KMS-11 (cell line): ENCODE results near the gene OR10H5.

ENCODE experiments used
- H2AFZ ChIP-seq: fragments of 200-600 bp; sonication (generic); 2 replicates; pipeline ENCODE4 v1.6.1; 2016; ENCODE audit warnings: antibody characterized with exemption, mixed run types, low read depth
- H3K27ac ChIP-seq: fragments of 200-600 bp; sonication (generic); 2 replicates; pipeline ENCODE4 v1.6.1; 2016; ENCODE audit warnings: mild to moderate bottlenecking, mixed run types
- H3K27me3 ChIP-seq: fragments of 200-600 bp; sonication (generic); 2 replicates; pipeline ENCODE4 v1.6.1; 2017; ENCODE audit warnings: mild to moderate bottlenecking, low read depth, mixed run types, moderate library complexity; ENCODE audit not compliant: insufficient read depth
- H3K36me3 ChIP-seq: fragments of 200-600 bp; sonication (generic); 2 replicates; pipeline ENCODE4 v1.6.1; 2017; ENCODE audit warnings: mild to moderate bottlenecking, mixed run types; ENCODE audit not compliant: insufficient read depth
- H3K4me1 ChIP-seq: fragments of 200-600 bp; sonication (generic); 2 replicates; pipeline ENCODE4 v1.6.1; 2016; ENCODE audit warnings: mild to moderate bottlenecking, low read depth, mixed run types; ENCODE audit not compliant: poor library complexity, severe bottlenecking
- H3K4me2 ChIP-seq: fragments of 200-600 bp; sonication (generic); 2 replicates; pipeline ENCODE4 v1.7.0; 2016; ENCODE audit warnings: mild to moderate bottlenecking, mixed run types
- H3K4me3 ChIP-seq: fragments of 200-600 bp; sonication (generic); IDR thresholded peaks from 2 replicates; pipeline ENCODE4 v1.6.1; 2017; ENCODE audit warnings: low read depth, low read length, mixed read lengths; ENCODE audit not compliant: insufficient read depth
- H3K79me2 ChIP-seq: fragments of 200-600 bp; sonication (generic); 2 replicates; pipeline ENCODE4 v1.6.1; 2016; ENCODE audit warnings: low read depth, mixed run types; ENCODE audit not compliant: insufficient read depth
- H3K9ac ChIP-seq: fragments of 200-600 bp; sonication (generic); 2 replicates; pipeline ENCODE4 v1.6.1; 2016; ENCODE audit warnings: mild to moderate bottlenecking, mixed run types
- H4K20me1 ChIP-seq: fragments of 200-600 bp; sonication (generic); 2 replicates; pipeline ENCODE4 v1.6.1; 2016; ENCODE audit warnings: mild to moderate bottlenecking, mixed run types; ENCODE audit not compliant: insufficient read depth
- CTCF ChIP-seq: fragments of 200-600 bp; sonication (generic); conservative IDR thresholded peaks from 2 replicates; pipeline ENCODE4 v1.6.1; 2017; ENCODE audit warnings: low read depth, mild to moderate bottlenecking, antibody characterized with exemption, low read length, moderate library complexity, mixed read lengths

The OR10H5 gene

GRCh38 chr19:15776264-15776663 is 11.2 kb upstream of the OR10H5 start:
- no peaks in the 10 kb centered on the region for H4K20me1 ChIP-seq
- no peak overlapping the region for H3K27ac ChIP-seq
- H3K9ac ChIP-seq = no peak overlapping the region
- no peak overlapping the region for H2AFZ ChIP-seq
- no peaks in the 10 kb centered on the region for H3K79me2 ChIP-seq
- H3K4me3 ChIP-seq = no peak overlapping the region
- H3K4me2 ChIP-seq = no peak overlapping the region
- no peaks in the 10 kb centered on the region for H3K27me3 ChIP-seq
- H3K36me3 ChIP-seq = no peaks in the 10 kb centered on the region
- H3K4me1 ChIP-seq = no peaks in the 10 kb centered on the region
- no peak for TF ChIP-seq CTCF

- Histone ChIP-seq H3K4me3 (no peak overlapping the region), H3K9ac (no peak overlapping the region), H4K20me1 (no peaks in the 10 kb centered on the region), H3K27ac (no peak overlapping the region), H3K4me2 (no peak overlapping the region), H3K27me3 (no peaks in the 10 kb centered on the region), H3K4me1 (no peaks in the 10 kb centered on the region), H3K79me2 (no peaks in the 10 kb centered on the region), H2AFZ (no peak overlapping the region), H3K36me3 (no peaks in the 10 kb centered on the region)
- no peak for TF ChIP-seq CTCF
Measured at GRCh38 chr19:15776991-15777970, 10.2 kb upstream of the OR10H5 start.

- Histone ChIP-seq H3K4me1 (no peaks in the 10 kb centered on the region), H3K4me2 (no peak overlapping the region), H3K27ac (no peak overlapping the region), H3K27me3 (no peaks in the 10 kb centered on the region), H2AFZ (no peak overlapping the region), H3K36me3 (no peaks in the 10 kb centered on the region), H3K4me3 (no peak overlapping the region), H3K9ac (no peak overlapping the region), H3K79me2 (no peaks in the 10 kb centered on the region), H4K20me1 (no peaks in the 10 kb centered on the region)
- TF ChIP-seq CTCF = no peak
Measured at GRCh38 chr19:15779756-15780476, 7.5 kb upstream of the OR10H5 start.

GRCh38 chr19:15780610-15781418 is 6.6 kb upstream of the OR10H5 start:
- Histone ChIP-seq H3K79me2 (no peaks in the 10 kb centered on the region), H4K20me1 (no peaks in the 10 kb centered on the region), H3K9ac (no peak overlapping the region), H3K4me2 (no peak overlapping the region), H3K36me3 (no peaks in the 10 kb centered on the region), H2AFZ (no peak overlapping the region), H3K4me1 (no peaks in the 10 kb centered on the region), H3K27me3 (no peaks in the 10 kb centered on the region), H3K4me3 (no peak overlapping the region), H3K27ac (no peak overlapping the region)
- TF ChIP-seq CTCF = no peak
